DMS 273 (cell line): Measurements from ENCODE around the gene ENPEP.
"Not testable (repeated sequence)": the region's sequence is repeated elsewhere in the genome, so short reads cannot be mapped to it uniquely, and the experiment has no call there.

ENCODE experiments used
- DNase-seq: peaks from one replicate; lab custom pipeline; 2025; ENCODE audit not compliant: unreplicated experiment; lab: John Stamatoyannopoulos, UW

The ENPEP gene

GRCh38 chr4:110484767-110485166, 8.8 kb downstream of the ENPEP start:
- no peak for DNase-seq

- DNase-seq = no peak
Measured at GRCh38 chr4:110485452-110485851, 9.5 kb downstream of the ENPEP start.

- DNase-seq = no peak
Measured at GRCh38 chr4:110486256-110486655, 10.3 kb downstream of the ENPEP start.

GRCh38 chr4:110486850-110487249, 10.9 kb downstream of the ENPEP start:
- DNase-seq = not testable (repeated sequence)

- no peak for DNase-seq
Measured at GRCh38 chr4:110487873-110488272, 11.9 kb downstream of the ENPEP start.

GRCh38 chr4:110489901-110490508, 14.1 kb downstream of the ENPEP start:
- no peak for DNase-seq

GRCh38 chr4:110492522-110492921, 16.6 kb downstream of the ENPEP start:
- no peak for DNase-seq

- DNase-seq = no peak
Measured at GRCh38 chr4:110493520-110493919, 17.6 kb downstream of the ENPEP start.

GRCh38 chr4:110498420-110498819, 22.5 kb downstream of the ENPEP start:
- no peak for DNase-seq

GRCh38 chr4:110499126-110499525, 23.2 kb downstream of the ENPEP start:
- DNase-seq = no peak

GRCh38 chr4:110501826-110502225, 25.9 kb downstream of the ENPEP start:
- DNase-seq = no peak

GRCh38 chr4:110503270-110504083, 27.5 kb downstream of the ENPEP start:
- DNase-seq = no peak

GRCh38 chr4:110504084-110504435, 28.1 kb downstream of the ENPEP start:
- no peak for DNase-seq

- no peak for DNase-seq
Measured at GRCh38 chr4:110505440-110505839, 29.5 kb downstream of the ENPEP start.

- peak; percentile 5 for DNase-seq
Measured at GRCh38 chr4:110508827-110509710, 33.1 kb downstream of the ENPEP start.

GRCh38 chr4:110510277-110510676, 34.3 kb downstream of the ENPEP start:
- no peak for DNase-seq

- DNase-seq = peak; percentile 71
Measured at GRCh38 chr4:110510955-110511544, 35.1 kb downstream of the ENPEP start.

- DNase-seq = no peak
Measured at GRCh38 chr4:110512901-110513300, 36.9 kb downstream of the ENPEP start.

- DNase-seq = peak; percentile 33
Measured at GRCh38 chr4:110514889-110515479, 39.0 kb downstream of the ENPEP start.

GRCh38 chr4:110515676-110516075, 39.7 kb downstream of the ENPEP start:
- DNase-seq = no peak
